NB4 (cell line): Measurements from ENCODE around the gene GLB1L.

Experiments
- DNase-seq: peaks from one replicate; pipeline ENCODE4 v3.0.0; 2010; ENCODE audit warnings: low read depth
- H3K4me3 ChIP-seq: one replicate; pipeline ENCODE4 v1.5.1; 2011; ENCODE audit warnings: mild to moderate bottlenecking, low read depth, low read length, moderate library complexity
- CTCF ChIP-seq: IDR thresholded peaks from one replicate; pipeline ENCODE4 v1.5.1; 2012; ENCODE audit warnings: low read depth, low read length
- MAX ChIP-seq: IDR thresholded peaks from 2 replicates; pipeline ENCODE4 v1.6.1; 2011; ENCODE audit warnings: low read depth, low read length
- MYC ChIP-seq: IDR thresholded peaks from 2 replicates; pipeline ENCODE4 v1.6.1; 2011; ENCODE audit warnings: low read depth, low read length
- POLR2A ChIP-seq: IDR thresholded peaks from 2 replicates; pipeline ENCODE4 v1.6.1; 2011; ENCODE audit warnings: mild to moderate bottlenecking; ENCODE audit not compliant: insufficient read length; ENCODE audit errors: extremely low read depth

GLB1L gene

GRCh38 chr2:219198974-219199373 is 46.3 kb downstream of the GLB1L start:
- no peak for DNase-seq
- TF ChIP-seq MYC, result no peak
- no peak for TF ChIP-seq CTCF
- no peak for TF ChIP-seq MAX
- TF ChIP-seq POLR2A, result no peak
- no peak overlapping the region for H3K4me3 ChIP-seq

- DNase-seq, result no peak
- H3K4me3 ChIP-seq, result no peak overlapping the region
- TF ChIP-seq CTCF (no peak), MYC (no peak), MAX (no peak), POLR2A (no peak)
These were observed 47.9 kb downstream of the GLB1L start for GRCh38 chr2:219197388-219197787.

- no peak overlapping the region for H3K4me3 ChIP-seq
- no peak for DNase-seq
- no peak for TF ChIP-seq CTCF
- no peak for TF ChIP-seq MYC
- no peak for TF ChIP-seq POLR2A
- TF ChIP-seq MAX, result no peak
These were observed 58.3 kb downstream of the GLB1L start for GRCh38 chr2:219186754-219187456.
